Lower leg skin (tissue), 4 donors: Measurements from ENCODE around the gene FOXD1. TPM values are rescaled to one million over a fixed set of nuclear protein-coding genes. Genes with fewer than 3 reads are reported as not detected.

Experiments
- DNase-seq, 2 donors: peaks; one replicate each; pipeline ENCODE4 v3.0.0-alpha.2; 2019; ENCODE audit warnings: low spot score in 2 of 2
- H3K4me3 ChIP-seq: fragments of 200-600 bp; sonication (generic); 2 replicates; pipeline ENCODE4 v1.5.1; 2017; ENCODE audit warnings: mild to moderate bottlenecking, low read depth; ENCODE audit not compliant: poor library complexity, severe bottlenecking
- POLR2A ChIP-seq, 2 donors: fragments of 450-650 bp; IDR thresholded peaks; one replicate each; pipeline ENCODE4 v1.6.1; 2016 to 2017; ENCODE audit warnings: antibody characterized with exemption in 2 of 2, mild to moderate bottlenecking in 1 of 2, moderate library complexity in 1 of 2
- WGBS, 2 donors: methylation state at CpG; one replicate each; pipeline ENCODE4 v1.1.5; 2018; 5-methylcytosine and 5-hydroxymethylcytosine counted together
- intact Hi-C: fragments of 100-400 bp; cut with DNase I; formaldehyde crosslinking; loops from one replicate; pipeline ENCODE4 v1.15.0; 2023; ENCODE audit warnings: low total_unique reads
- total RNA-seq, 4 donors: library from RNA; depleted of rRNA; stranded (reverse); fragments of >200 nt; gene quantifications; one replicate each; pipeline ENCODE4 v1.1.0, GENCODE V29; 2016
- TF ChIP-seq, protein P1 (sequence below), 3 donors: fragments of 450-650 bp; IDR thresholded peaks; one replicate each; pipeline ENCODE4 v1.5.1; 2016; ENCODE audit warnings: antibody characterized with exemption in 3 of 3, mild to moderate bottlenecking in 3 of 3, moderate library complexity in 2 of 3

FOXD1 gene
- total RNA-seq, 4 donors from 2014 or later: 0.63 to 2.2 (median 1.8) TPM

DNA sequence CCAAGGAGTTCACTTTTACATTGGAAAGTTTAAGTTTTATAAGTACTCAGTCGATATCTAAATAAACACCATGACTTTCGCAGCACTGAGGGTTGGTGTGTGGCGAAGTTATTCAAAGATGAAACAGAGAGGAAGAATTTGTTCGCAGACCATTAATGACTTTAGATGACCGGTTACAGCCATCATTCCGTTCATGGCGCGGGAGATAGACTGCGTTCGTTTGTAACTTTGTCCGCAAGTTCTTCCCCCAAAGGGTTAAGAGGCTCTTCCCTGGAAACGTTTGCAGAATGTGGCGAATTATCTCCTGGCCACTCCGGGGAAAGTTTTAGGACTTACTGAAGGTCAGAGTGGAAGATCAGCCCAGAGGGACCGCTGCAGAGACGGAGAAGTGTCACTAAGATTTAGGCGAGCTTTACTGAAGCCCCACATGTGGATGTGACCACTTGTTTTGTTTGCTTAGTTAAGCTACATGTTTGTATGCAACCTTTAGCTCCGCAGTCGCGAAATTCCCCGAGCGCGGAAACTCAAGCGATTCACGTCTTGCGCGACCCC, 2.2 kb upstream of the FOXD1 start:
- TF ChIP-seq POLR2A (IDR thresholded peaks at IDR 0.05): no peak
- TF ChIP-seq, protein P1, sequence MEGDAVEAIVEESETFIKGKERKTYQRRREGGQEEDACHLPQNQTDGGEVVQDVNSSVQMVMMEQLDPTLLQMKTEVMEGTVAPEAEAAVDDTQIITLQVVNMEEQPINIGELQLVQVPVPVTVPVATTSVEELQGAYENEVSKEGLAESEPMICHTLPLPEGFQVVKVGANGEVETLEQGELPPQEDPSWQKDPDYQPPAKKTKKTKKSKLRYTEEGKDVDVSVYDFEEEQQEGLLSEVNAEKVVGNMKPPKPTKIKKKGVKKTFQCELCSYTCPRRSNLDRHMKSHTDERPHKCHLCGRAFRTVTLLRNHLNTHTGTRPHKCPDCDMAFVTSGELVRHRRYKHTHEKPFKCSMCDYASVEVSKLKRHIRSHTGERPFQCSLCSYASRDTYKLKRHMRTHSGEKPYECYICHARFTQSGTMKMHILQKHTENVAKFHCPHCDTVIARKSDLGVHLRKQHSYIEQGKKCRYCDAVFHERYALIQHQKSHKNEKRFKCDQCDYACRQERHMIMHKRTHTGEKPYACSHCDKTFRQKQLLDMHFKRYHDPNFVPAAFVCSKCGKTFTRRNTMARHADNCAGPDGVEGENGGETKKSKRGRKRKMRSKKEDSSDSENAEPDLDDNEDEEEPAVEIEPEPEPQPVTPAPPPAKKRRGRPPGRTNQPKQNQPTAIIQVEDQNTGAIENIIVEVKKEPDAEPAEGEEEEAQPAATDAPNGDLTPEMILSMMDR (IDR thresholded peaks at IDR 0.05): no peak
- DNase-seq: no peak
- 10 to 13% methylated on average over 27 of the region's 27 CpGs for WGBS, 2 donors
- no peak overlapping the region for H3K4me3 ChIP-seq
- intact Hi-C loops: loop anchor here (5.0 kb wide), 1 partner anchor 233 kb away; no protein-coding TSS in a partner anchor

DNA sequence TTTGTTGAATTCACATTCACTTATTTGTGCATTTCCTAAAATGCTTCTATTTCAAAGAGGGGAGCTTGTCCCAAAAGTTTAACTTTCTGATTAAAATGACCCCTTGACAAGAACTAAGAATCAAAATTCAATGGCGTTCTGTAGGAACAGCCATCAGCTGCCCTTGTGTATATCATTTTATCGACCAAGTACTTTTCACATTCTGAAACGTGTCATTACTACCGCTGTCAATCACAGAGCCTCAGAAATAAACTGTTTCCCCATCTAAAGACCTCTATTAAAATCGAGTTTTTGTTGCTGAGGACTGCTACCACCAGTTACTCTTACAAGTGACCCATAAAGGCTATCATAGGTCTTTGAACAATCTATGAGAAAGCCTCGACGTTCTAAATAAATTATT, 1.6 kb upstream of the FOXD1 start:
- DNase-seq: no peak
- H3K4me3 ChIP-seq: no peak overlapping the region
- WGBS, 2 donors: 13 to 21% methylated on average over 7 of the region's 7 CpGs
- intact Hi-C loops: loop anchor here (5.0 kb wide), 1 partner anchor 233 kb away; no protein-coding TSS in a partner anchor
- TF ChIP-seq, protein P1 (IDR thresholded peaks at IDR 0.05): no peak
- no peak for TF ChIP-seq POLR2A (IDR thresholded peaks at IDR 0.05)

DNA sequence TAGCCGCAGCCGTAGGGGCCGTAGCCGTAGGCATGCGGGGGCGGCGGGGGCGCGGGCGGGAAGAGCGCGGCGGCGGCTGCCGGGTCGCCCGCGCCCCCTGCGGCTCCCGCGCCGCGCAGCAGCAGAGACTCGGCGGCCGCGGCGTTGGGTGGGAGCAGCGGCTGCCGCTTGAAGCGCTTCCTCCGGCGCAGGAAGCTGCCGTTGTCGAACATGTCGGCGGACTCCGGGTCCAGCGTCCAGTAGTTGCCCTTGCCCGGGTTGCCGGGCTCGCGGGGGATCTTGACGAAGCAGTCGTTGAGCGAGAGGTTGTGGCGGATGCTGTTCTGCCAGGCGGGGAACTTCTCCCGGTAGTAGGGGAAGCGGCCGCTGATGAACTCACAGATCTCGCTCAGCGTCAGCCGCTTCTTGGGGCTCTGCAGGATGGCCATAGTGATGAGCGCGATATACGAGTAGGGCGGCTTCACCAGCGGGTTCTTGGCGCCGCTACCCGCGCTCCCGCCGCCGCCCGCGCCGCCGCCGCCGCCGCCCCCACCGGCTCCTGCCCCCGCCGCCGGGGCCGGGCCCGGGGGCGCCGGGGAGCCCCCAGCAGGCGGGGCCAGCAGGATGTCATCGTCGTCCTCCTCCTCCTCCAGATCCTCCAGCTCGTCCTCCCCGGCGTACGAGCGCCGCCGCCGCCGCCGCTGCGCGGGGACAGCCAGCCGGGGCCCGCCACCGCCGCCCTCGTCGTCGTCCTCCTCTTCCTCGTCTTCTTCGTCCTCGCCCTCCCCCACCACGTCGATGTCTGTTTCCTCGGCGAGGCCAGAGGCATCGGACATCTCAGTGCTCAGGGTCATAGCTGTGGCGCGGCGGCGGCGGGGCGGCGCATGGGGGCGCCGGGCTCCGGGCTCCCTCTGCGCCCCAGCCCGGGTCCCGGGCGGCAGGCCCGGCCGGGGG, 781 bp downstream of the FOXD1 start:
- 1% methylated on average over 42 to 69 of the region's 127 CpGs for whole genome bisulfite sequencing, 2 donors
- intact Hi-C loops: no loop called here
- DNase-seq: no peak
- TF ChIP-seq POLR2A (IDR thresholded peaks at IDR 0.05): no peak
- TF ChIP-seq, protein P1 (IDR thresholded peaks at IDR 0.05): no peak
- peak overlapping the region; percentile 25 for H3K4me3 ChIP-seq

DNA sequence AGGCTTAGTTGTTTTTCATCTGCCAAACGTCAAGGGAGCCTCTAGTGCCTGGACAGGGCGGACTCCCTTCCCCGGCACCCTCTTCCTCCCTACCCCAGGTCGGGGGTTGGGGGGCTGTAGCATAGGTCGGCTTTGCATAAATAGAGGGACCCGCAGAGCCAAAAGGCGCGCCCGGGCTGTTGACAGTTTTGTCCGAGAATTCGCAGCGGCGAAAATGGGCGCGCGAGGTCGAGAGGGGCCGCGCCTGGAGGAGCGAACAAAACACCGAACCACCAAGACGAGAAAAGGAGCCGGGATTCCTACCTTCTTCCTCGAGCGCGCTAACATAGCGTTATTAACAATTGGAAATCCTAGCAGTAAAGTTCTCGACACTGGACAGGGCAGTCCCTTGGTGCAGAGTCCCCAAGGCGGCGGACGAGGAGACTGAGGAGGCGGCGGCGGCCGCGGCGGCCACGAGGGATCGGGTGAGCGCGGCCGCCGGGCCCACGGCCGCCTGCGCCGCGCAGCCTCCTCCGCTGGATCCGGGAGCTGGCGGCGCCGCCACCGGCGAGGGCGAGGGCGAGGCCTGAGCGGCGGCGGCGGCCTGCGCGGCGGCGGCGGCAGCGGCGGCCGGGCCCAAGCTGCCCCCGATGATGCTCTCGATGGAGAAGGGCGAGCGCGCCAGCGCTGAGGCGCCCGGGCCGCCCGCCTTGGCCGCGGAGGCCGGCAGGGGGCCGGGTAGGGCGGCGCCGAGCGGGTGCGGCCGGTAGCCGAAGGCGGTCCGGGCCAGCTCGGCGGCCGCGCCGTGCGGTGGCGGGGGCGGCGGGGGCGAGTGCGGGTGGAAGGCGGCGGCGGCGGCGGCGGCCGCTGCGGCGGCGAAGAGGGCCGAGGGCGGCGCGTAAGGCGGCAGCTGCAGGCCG, 1.7 kb downstream of the FOXD1 start:
- H3K4me3 ChIP-seq: no peak overlapping the region
- TF ChIP-seq, protein P1 (IDR thresholded peaks at IDR 0.05): no peak
- TF ChIP-seq POLR2A (IDR thresholded peaks at IDR 0.05): no peak
- DNase-seq: no peak
- 7 to 8% methylated on average over 51 to 72 of the region's 119 CpGs for WGBS, 2 donors
- intact Hi-C loops: no loop called here
